Smooth muscle cell of bladder (primary cell): ENCODE data around the gene LZIC. TPM values are rescaled to one million over a fixed set of nuclear protein-coding genes. Genes with fewer than 3 reads are reported as not detected.

ENCODE experiments used
- total RNA-seq: library from RNA; depleted of rRNA; stranded (reverse); fragments of >200 nt; gene quantifications from 2 replicates; pipeline ENCODE4 v1.2.3, GENCODE V29; 2014

Gene LZIC
- total RNA-seq = 21.2 and 21.8 TPM in 2 replicates

GRCh38 chr1:9942939-9943788 is at the start of gene LZIC, which contains the start of gene NMNAT1:
LZIC (minus strand) TSS chr1:9943391; CDS start chr1:9936619, 6,772 bp downstream.
NMNAT1 (plus strand) TSS chr1:9943475; CDS start chr1:9972074, 28,599 bp downstream.

GRCh38 chr1:9910076-9910422 is 33.1 kb downstream of the LZIC start, which contains the start of gene CTNNBIP1:
CTNNBIP1 (minus strand) TSS chr1:9910269; CDS start chr1:9872064, 38,205 bp downstream.

Other genes with a start within 250 kb of the LZIC start
- gene CLSTN1, start 119.4 kb downstream of the LZIC start, total RNA-seq = 130 and 175 TPM in 2 replicates
- gene CTNNBIP1, start 33.1 kb downstream of the LZIC start, total RNA-seq = 27.2 and 31.2 TPM in 2 replicates
- gene NMNAT1, start 84 bp upstream of the LZIC start, total RNA-seq = 13.4 and 17.5 TPM in 2 replicates
- not detected in 2 replicates for gene RBP7, start 53.8 kb upstream of the LZIC start, total RNA-seq
- gene UBE4B, start 89.6 kb upstream of the LZIC start, total RNA-seq = 20.8 and 26.8 TPM in 2 replicates